CD14-positive monocyte (primary cell): Measurements from ENCODE around the gene PPFIBP1. TPM values are rescaled to one million over a fixed set of nuclear protein-coding genes. Genes with fewer than 3 reads are reported as not detected.

ENCODE experiments used
- DNase-seq, 3 donors: peaks; one replicate each; pipeline ENCODE4 v3.0.0-alpha.2; 2011 to 2022
- H2AFZ ChIP-seq: 2 replicates; pipeline ENCODE4 v1.6.0; 2012; ENCODE audit warnings: mild to moderate bottlenecking, low read depth, low read length, inconsistent platforms; ENCODE audit not compliant: insufficient read depth, poor library complexity, severe bottlenecking
- H3K27ac ChIP-seq, 2 donors: 1 replicate in 1 of 2; 2 replicates in 1 of 2; pipeline ENCODE4 v1.5.1; 2012 to 2013; ENCODE audit warnings: low read length in 2 of 2, control low read depth in 1 of 2, inconsistent platforms in 1 of 2, low read depth in 1 of 2, mild to moderate bottlenecking in 1 of 2
- H3K27me3 ChIP-seq, 2 donors: one replicate each; pipeline versions ENCODE4 v1.6.0 to v1.6.1; 2011 to 2013; ENCODE audit warnings: low read length in 2 of 2; ENCODE audit not compliant: control insufficient read depth in 2 of 2, insufficient read depth in 2 of 2
- H3K36me3 ChIP-seq, 2 donors: replicated peaks in 1 of 2; 1 replicate in 1 of 2; 2 replicates in 1 of 2; pipeline versions ENCODE4 v1.5.1 to v1.6.1; 2012 to 2013; ENCODE audit warnings: low read length in 2 of 2, control low read depth in 1 of 2, inconsistent platforms in 1 of 2, mild to moderate bottlenecking in 1 of 2; ENCODE audit not compliant: insufficient read depth in 2 of 2, control insufficient read depth in 1 of 2
- H3K4me1 ChIP-seq, 2 donors: 1 replicate in 1 of 2; 2 replicates in 1 of 2; pipeline versions ENCODE4 v1.5.1 to v1.6.1; 2012 to 2013; ENCODE audit warnings: low read length in 2 of 2, control low read depth in 1 of 2, inconsistent platforms in 1 of 2, mild to moderate bottlenecking in 1 of 2, moderate library complexity in 1 of 2; ENCODE audit not compliant: insufficient read depth in 2 of 2, control insufficient read depth in 1 of 2
- H3K4me2 ChIP-seq: replicated peaks from 2 replicates; pipeline ENCODE3; 2012; ENCODE audit warnings: low read length, moderate library complexity, mild to moderate bottlenecking; ENCODE audit not compliant: poor library complexity, severe bottlenecking; ENCODE audit errors: extremely low read depth
- H3K4me3 ChIP-seq, 3 experiments: fragments of 200-600 bp in 1 of 3; sonication (generic) in 1 of 3; replicated peaks in 1 of 3; 1 replicate in 2 of 3; 2 replicates in 1 of 3; pipeline ENCODE4 v1.5.1; 2011 to 2013; ENCODE audit warnings: low read length in 3 of 3, mild to moderate bottlenecking in 3 of 3, control low read depth in 2 of 3, low read depth in 2 of 3, inconsistent platforms in 1 of 3, moderate library complexity in 1 of 3
- H3K79me2 ChIP-seq: 2 replicates; pipeline ENCODE4 v1.6.0; 2012; ENCODE audit warnings: mild to moderate bottlenecking, control low read depth, inconsistent platforms, low read length, moderate library complexity; ENCODE audit not compliant: insufficient read depth
- H3K9ac ChIP-seq: 2 replicates; pipeline ENCODE4 v1.6.0; 2017; ENCODE audit warnings: low read length, mild to moderate bottlenecking; ENCODE audit not compliant: insufficient read depth, poor library complexity, severe bottlenecking
- H3K9me3 ChIP-seq, 2 donors: replicated peaks in 1 of 2; 1 replicate in 1 of 2; 2 replicates in 1 of 2; pipeline versions ENCODE4 v1.5.1 to v1.6.1; 2012 to 2013; ENCODE audit warnings: low read length in 2 of 2, control low read depth in 1 of 2; ENCODE audit not compliant: control insufficient read depth in 1 of 2, insufficient read depth in 1 of 2
- H4K20me1 ChIP-seq: 2 replicates; pipeline ENCODE4 v1.6.0; 2012; ENCODE audit warnings: mild to moderate bottlenecking, low read length, control low read depth, moderate library complexity; ENCODE audit not compliant: insufficient read depth
- H3K27ac Mint-ChIP-seq, 7 donors: one replicate each; pipeline ENCODE4 v1.8.0; 2020; ENCODE audit warnings: mild to moderate bottlenecking in 7 of 7, mixed read lengths in 7 of 7, moderate library complexity in 6 of 7, inconsistent platforms in 2 of 7
- H3K27me3 Mint-ChIP-seq, 3 donors: one replicate each; pipeline ENCODE4 v1.8.0; 2021 to 2022; ENCODE audit warnings: low read depth in 3 of 3, mild to moderate bottlenecking in 3 of 3, mixed read lengths in 3 of 3, moderate library complexity in 3 of 3, inconsistent platforms in 1 of 3
- H3K36me3 Mint-ChIP-seq, 2 donors: one replicate each; pipeline ENCODE4 v1.8.0; 2020; ENCODE audit warnings: mixed read lengths in 2 of 2, inconsistent platforms in 1 of 2, mild to moderate bottlenecking in 1 of 2
- H3K4me1 Mint-ChIP-seq: one replicate; pipeline ENCODE4 v1.8.0; 2020; ENCODE audit warnings: mild to moderate bottlenecking, mixed read lengths
- H3K4me3 Mint-ChIP-seq, 2 donors: one replicate each; pipeline ENCODE4 v1.8.0; 2020; ENCODE audit warnings: mild to moderate bottlenecking in 2 of 2, mixed read lengths in 2 of 2, moderate library complexity in 1 of 2
- H3K9me3 Mint-ChIP-seq, 7 donors: one replicate each; pipeline ENCODE4 v1.8.0; 2020 to 2022; ENCODE audit warnings: mixed read lengths in 7 of 7, mild to moderate bottlenecking in 6 of 7, moderate library complexity in 6 of 7, inconsistent platforms in 2 of 7
- WGBS: methylation state at CpG from one replicate; pipeline ENCODE4 v1.1.5; 2013; ENCODE audit warnings: missing lambda C conversion rate; ENCODE audit not compliant: insufficient coverage; 5-methylcytosine and 5-hydroxymethylcytosine counted together
- intact Hi-C, 2 donors: fragments of 100-400 bp; cut with micrococcal nuclease; formaldehyde crosslinking; loops; one replicate each; pipeline versions ENCODE4 v1.15.0 to v1.15.1; 2023
- polyA plus RNA-seq, 3 donors: library from polyadenylated mRNA; depleted of rRNA in 1 of 3; unstranded in 2 of 3; stranded (reverse) in 1 of 3; fragments of 300-500 nt in 2 of 3; fragments of >200 nt in 1 of 3; fragmentation: Illumina TruSeq in 2 of 3; gene quantifications; 1 replicate in 2 of 3; 2 replicates in 1 of 3; pipeline ENCODE4 v1.2.3, GENCODE V29; 2012 to 2021
- TF ChIP-seq, protein P1 (sequence below): fragments of 200-600 bp; IDR thresholded peaks from one replicate; pipeline ENCODE4 v1.8.0; 2022; ENCODE audit warnings: antibody characterized with exemption, mild to moderate bottlenecking

PPFIBP1 gene
- polyA plus RNA-seq, 3 donors = 0.25 to 0.79 (median 0.53) TPM

GRCh38 chr12:27577688-27578087 lies 53.7 kb downstream of the PPFIBP1 start:
- peaks cover 0 to 2% (median 0%) of the 10 kb centered on the region in 7 donors for H3K9me3 Mint-ChIP-seq
- H2AFZ ChIP-seq = no peak overlapping the region
- no peaks in the 10 kb centered on the region for H3K27me3 ChIP-seq
- no peaks in the 10 kb centered on the region for H3K27me3 Mint-ChIP-seq
- no peak overlapping the region for H3K4me3 ChIP-seq
- no peaks in the 10 kb centered on the region for H3K36me3 Mint-ChIP-seq
- no peaks in the 10 kb centered on the region for H3K36me3 ChIP-seq
- H3K9ac ChIP-seq = no peak overlapping the region
- peaks cover 2% of the 10 kb centered on the region for H3K4me1 Mint-ChIP-seq
- intact Hi-C loops = no loop called here
- H3K4me2 ChIP-seq = no peak overlapping the region
- no peaks in the 10 kb centered on the region for H3K79me2 ChIP-seq
- no peak overlapping the region for H3K4me3 Mint-ChIP-seq
- TF ChIP-seq, protein P1, sequence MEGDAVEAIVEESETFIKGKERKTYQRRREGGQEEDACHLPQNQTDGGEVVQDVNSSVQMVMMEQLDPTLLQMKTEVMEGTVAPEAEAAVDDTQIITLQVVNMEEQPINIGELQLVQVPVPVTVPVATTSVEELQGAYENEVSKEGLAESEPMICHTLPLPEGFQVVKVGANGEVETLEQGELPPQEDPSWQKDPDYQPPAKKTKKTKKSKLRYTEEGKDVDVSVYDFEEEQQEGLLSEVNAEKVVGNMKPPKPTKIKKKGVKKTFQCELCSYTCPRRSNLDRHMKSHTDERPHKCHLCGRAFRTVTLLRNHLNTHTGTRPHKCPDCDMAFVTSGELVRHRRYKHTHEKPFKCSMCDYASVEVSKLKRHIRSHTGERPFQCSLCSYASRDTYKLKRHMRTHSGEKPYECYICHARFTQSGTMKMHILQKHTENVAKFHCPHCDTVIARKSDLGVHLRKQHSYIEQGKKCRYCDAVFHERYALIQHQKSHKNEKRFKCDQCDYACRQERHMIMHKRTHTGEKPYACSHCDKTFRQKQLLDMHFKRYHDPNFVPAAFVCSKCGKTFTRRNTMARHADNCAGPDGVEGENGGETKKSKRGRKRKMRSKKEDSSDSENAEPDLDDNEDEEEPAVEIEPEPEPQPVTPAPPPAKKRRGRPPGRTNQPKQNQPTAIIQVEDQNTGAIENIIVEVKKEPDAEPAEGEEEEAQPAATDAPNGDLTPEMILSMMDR = no peak
- H3K27ac ChIP-seq = no peak overlapping the region
- H3K27ac Mint-ChIP-seq = no peak overlapping the region
- no peak for DNase-seq
- H3K4me1 ChIP-seq = no peaks in the 10 kb centered on the region
- H4K20me1 ChIP-seq = no peaks in the 10 kb centered on the region
- H3K9me3 ChIP-seq = no peaks in the 10 kb centered on the region
- WGBS = no CpG with 5 or more reads among the region's 4 CpGs

DNA sequence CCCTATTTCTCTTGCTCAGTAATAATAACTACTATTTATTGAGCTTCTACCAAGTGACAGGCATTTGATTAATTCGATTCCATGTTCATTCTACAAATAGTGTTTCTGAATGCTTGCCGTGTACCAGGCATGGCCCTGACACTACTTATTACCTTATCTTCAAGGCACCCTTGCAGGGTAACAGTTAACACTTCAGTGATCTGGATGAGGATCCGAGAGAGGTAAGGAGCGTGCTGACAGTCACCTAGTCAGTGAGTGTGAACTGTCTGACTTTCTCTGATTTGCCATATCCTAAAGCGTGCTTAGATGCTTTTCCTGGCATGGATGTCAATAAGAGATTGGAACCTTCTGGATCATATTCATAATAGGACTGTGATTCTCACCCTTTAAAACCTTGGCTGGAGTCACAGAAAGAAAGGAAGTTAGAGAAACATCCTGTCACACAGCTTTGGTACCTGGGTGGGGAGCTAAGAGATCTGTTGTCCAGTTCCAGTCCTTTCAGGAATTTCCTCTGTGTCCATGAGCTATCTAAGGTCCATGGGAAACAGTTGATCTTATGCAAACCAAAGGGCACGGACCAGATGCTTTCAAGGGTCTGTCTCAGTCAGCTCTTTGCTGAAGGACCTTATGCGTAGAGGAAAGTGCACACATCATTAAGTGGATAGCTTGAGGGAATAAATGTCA lies 54.8 kb downstream of the PPFIBP1 start:
- H3K36me3 ChIP-seq = no peaks in the 10 kb centered on the region
- 91% methylated on average over 4 of the region's 7 CpGs for WGBS
- H3K4me3 Mint-ChIP-seq = no peak overlapping the region
- no peaks in the 10 kb centered on the region for H3K36me3 Mint-ChIP-seq
- no peaks in the 10 kb centered on the region for H3K27me3 Mint-ChIP-seq
- no peaks in the 10 kb centered on the region for H4K20me1 ChIP-seq
- TF ChIP-seq, protein P1 = no peak
- H3K9me3 Mint-ChIP-seq = no peaks in the 10 kb centered on the region
- intact Hi-C loops = no loop called here
- H3K9ac ChIP-seq = no peak overlapping the region
- H3K79me2 ChIP-seq = no peaks in the 10 kb centered on the region
- no peak overlapping the region for H3K27ac ChIP-seq
- no peak overlapping the region for H2AFZ ChIP-seq
- peaks cover 2% of the 10 kb centered on the region for H3K4me1 Mint-ChIP-seq
- no peak overlapping the region for H3K4me3 ChIP-seq
- H3K9me3 ChIP-seq = no peaks in the 10 kb centered on the region
- DNase-seq = no peak
- H3K4me2 ChIP-seq = no peak overlapping the region
- no peaks in the 10 kb centered on the region for H3K4me1 ChIP-seq
- no peaks in the 10 kb centered on the region for H3K27me3 ChIP-seq
- no peak overlapping the region for H3K27ac Mint-ChIP-seq
